GF-D8 (cell line): ENCODE measurements around the gene CASP4.
"Not testable (repeated sequence)": the region's sequence is repeated elsewhere in the genome, so short reads cannot be mapped to it uniquely, and the experiment has no call there.

Experiments used
- DNase-seq: peaks from one replicate; lab custom pipeline; 2025; lab: John Stamatoyannopoulos, UW

CASP4 gene

DNA sequence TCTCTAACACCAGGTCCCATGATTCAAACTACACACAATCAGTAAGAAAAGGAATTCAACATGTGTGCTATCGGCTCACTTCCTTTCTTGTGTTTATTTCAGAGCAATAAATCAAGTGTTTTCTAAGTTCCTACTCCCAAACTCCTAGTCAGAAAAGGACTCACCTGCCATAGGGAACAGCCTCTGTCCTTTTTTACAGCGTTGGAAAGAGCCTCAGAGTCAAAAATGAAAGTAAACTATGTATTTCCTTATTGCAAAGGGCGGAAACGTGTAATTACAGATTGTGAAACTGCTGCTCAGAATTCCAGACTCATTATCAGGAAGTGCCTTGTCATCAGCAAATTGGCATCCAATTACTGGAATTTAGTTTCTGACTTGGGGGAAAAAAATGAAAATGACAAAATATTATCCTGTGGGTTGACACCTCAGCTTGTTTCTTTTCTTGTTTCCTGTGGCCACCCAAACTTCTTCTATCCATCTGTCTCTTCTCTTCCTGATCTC lies at the start of gene CASP4:
Gene CASP4, minus strand, starts transcription at position 220 of the 501 bp plus-strand sequence. Its CDS starts 49 bp downstream, at position 171.
- peak; percentile 99 for DNase-seq

DNA sequence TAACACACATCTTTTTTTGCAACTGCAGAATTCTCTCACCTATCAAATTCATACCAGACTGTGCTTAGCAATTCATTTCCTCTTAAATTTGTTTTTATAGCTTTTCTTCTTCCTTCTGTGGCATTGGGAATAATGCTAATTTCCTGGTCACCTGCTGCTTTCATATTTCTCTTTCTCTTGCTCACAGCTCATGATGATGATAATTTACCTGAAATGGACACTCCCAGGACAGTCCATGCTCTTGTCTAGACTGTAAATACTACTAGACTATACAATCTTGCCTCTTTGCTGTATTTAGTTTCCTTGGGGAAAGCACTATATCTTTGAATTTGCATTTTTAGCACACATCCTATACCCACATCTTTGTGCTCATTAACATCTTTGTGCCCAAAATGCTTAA lies 39.1 kb upstream of the CASP4 start:
- no peak for DNase-seq

DNA sequence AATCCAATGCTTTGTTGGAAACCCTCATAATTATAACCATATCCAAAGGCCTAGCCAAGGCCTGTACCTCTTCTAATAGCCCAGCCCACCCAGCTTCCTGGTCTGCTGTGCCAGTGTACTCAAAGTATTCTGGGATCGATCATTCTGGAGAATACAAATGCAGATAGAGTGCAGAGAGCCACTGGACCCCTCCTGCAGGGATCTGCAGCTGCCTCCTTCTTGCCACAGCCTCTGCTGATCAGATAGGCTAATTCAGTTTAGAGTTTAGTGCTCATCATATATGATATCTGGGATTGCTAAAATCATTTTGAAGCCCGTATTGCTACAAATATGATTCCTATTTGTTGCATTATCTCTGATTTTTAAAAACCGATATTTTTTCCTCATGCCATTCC lies 37.1 kb upstream of the CASP4 start:
- DNase-seq: no peak

DNA sequence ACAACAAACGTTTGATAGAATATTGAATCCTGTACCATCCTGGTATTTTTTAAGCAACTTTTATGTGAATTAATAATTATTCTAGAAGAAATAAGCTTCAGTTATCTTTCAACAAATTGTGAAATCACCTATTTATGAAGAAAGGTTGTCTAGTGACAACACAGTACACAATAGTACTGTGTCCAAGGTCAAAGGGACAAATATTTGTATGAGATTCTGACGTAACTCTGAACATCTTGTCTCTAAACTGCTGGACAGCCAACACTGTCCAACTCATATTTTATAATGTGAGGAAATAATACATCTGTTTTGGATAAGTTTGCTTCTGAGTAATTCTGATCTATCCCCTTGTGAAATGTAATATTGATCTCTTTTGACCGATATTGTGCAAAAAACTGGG lies 35.6 kb upstream of the CASP4 start:
- no peak for DNase-seq

DNA sequence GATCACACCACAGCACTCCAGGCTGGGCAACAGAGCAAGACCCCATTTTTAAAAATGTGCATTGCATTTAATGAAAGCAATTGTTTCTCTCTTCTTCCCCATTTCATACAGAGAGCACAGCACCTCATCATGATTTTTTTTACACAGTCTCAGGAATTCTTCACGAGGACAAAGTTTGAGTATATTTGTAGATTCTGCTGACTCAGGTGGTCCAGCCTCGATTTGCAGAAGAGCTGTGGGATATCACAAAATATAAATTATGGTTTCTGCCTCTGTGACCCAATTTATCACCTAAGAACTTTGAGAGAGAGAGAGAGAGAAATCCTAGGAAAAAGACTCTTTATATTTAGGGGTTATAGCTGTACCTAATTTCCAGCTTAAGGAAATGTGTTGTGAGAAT lies 34.8 kb upstream of the CASP4 start:
- DNase-seq: no peak

DNA sequence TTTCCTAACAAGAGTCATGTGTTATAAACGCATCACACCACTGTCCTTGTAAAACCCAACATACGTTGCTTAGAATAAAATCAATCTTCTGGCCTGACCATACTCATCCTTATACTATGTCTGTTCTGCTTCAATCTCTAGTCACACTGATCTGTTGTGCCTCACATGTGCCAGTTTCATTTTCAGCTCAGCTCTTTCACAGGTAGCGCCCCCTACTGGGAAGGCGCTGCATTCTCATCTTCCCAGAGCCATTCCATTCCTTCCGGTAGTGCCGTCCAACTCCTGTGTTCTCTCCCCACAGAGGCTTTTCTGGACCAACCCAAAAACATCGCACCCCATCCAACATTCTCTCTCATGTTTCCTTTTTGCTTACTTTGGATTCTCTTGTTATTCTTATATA lies 32.4 kb upstream of the CASP4 start:
- no peak for DNase-seq

DNA sequence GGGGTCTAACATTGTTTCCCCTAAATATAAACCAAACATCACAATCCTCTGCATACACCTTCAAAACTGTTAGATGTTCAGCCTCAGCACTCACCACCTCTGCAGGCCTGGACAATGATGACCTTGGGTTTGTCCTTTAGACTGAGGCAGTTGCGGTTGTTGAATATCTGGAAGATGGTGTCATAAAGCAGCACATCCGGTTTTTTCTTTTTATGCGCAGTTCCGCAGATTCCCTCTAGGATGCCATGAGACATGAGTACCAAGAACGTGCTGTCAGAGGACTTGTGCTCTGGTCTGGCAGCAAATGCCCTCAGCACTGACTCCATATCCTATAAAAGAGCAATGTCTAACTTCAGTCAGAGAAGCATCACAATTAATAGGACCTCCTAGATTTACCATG lies 31.8 kb upstream of the CASP4 start:
- no peak for DNase-seq

DNA sequence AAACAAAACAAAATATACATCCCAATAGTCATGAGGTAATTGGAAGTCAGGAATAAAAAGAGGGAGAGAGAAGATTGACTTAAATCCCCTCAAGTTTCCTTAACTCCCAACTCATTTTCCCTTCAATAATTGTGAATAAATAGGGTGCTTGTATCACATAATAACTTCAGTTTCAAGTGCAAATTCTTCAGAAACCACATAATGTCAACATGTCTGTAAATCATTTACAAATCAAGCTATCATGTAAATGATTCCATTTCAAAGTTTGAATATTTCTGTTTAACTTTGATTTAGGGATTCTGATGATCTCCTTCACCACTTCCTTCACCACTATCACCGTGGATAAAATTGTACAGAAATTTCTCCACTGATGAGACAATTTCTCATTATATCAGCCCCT lies 31.3 kb upstream of the CASP4 start:
- DNase-seq: no peak

DNA sequence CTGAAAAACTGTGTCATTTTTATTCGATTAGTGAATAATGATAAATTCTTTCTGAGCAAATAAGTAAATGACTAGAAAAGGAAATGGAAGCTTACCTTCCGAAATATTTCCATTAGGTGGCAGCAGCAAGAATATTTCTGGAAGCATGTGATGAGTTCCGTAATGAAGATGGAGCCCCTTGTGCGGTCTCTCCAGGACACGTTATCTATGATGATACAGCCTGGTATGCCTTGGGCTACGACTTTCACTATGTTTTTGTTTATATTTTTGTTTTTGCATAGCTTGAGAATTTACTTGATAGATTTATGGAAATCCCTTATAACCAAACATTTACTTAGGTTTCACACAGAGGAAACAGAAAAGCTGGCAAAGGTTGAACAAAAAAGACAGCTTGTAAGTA lies 28.9 kb upstream of the CASP4 start:
- DNase-seq: no peak

DNA sequence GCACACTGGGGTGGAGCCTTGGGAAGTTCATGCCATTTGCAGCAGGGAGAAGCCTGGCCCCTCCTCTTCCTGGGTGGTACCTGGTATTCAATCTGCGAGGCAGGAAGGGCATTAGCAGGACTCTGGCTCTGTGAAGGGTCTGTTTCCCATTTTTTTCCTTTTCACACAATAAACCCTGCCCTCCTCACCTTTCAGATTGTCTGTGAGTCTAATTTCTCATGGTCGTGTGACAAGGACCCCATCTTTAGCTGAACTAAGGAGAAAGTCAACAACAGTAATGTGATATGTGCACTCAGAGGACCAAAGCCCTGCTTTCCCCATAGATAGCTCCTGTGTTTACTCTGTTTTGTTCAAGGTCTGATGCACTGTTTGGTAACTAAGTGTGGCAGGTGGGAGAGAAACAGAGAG lies 26.6 kb upstream of the CASP4 start:
- no peak for DNase-seq

DNA sequence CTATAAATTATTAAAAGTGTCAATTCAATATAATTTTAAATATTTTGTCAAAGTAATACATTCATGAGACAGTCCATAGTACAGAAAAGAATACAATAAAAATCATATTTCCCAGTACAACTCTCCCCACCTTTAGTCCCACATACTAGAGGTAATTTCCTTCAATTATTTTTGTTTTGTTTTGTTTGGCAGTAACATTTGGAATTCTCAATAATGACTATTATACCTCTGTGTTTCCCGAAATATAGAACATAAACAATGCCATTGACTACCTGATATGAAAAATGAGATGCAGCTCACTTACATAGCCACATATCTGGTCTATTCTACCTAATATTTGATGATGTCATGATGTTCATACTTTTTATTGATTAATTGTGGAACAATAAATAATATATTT lies 24.4 kb upstream of the CASP4 start:
- no peak for DNase-seq

DNA sequence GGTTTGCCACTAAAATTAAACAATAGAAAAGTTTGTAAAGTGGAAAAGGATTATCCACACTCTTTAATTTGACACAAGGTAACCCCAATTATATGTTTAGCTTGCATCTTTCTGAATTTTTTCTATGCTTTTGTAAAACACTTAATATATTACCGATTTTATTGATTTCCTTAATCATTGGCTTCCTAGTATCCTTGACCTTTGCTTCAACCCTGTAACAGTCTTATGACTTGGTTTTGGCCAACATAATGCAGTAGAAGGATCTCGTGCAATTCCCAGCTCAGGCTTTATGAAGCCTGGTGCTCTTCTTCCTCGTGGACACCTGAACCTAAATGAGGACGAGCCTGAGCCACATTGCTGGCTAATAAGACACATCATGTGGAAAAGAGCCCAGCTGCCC lies 23.6 kb upstream of the CASP4 start:
- DNase-seq: no peak

DNA sequence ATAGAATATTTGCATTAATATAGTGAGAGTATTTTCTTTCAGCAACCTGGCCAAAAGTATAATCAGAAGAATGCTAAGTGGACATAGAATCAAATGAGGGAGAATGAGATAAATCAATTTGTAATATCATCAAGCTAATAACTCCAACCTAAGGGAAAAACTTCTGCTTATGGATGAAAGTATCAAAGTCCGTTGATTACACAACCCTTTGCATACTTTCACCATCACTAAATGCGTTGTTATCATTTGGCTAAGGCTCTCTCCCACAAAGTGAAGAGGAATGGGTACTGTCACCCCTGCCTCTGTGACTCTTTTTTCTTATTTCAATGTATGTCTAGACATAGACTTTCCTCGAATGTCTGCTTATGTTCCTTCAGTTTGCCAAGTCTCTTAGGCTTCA lies 16.4 kb upstream of the CASP4 start:
- DNase-seq: no peak

DNA sequence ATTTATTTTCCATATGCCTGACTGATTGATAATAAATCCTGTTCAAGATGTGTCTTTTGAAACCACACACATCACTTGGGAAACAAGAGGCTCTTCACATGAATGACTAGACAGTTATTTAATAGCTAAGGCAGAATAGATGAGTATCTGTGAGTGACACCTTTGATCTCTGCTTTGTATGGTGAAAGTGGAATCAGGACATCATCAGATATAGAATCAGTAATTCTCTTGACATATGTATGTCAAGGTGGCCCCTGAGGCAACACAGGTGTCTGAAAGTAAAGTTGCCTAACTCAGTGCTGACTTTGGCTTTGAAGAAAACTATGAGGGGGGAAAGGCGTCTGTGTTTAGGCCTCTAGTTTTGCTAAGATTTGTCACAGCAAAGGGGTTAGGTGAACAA lies 11.5 kb upstream of the CASP4 start:
- no peak for DNase-seq

DNA sequence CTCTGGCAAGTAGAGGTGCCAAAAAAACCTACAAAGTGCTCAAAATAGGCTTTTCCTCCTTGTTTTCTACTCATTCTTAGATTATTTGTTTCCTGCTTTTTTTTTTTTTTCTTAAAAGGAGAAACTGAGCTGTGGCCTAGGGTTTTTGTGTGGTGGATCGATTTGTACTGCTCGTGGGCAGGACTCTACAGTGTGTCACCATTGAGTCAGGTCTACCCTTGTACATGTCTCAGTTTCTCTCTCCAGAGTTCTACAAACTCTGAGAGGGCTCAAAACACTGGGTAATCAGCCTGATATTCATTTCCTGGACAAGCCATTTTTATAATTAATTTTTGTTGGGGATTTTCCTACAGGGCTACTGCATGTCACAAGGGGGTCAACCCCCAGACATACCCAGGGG lies 5.2 kb upstream of the CASP4 start:
- DNase-seq: no peak

DNA sequence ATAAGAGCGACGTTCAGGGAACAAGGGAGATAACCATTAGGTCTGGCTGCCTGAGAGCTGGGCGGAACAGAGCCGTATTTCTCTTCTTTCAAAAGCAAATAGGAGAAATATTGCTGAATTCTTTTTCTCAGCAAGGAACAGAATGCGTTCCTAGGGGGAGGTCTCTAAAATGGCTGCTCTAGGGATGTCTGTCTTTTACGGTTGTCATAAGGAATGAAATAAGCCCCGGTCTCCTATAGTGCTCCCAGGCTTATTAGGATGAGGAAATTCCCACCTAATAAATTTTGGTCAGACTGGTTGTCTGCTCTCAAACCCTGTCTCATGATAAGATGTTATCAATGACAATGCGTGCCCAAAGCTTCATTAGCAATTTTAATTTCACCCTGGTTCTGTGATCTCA lies 4.5 kb upstream of the CASP4 start:
- DNase-seq: not testable (repeated sequence)

DNA sequence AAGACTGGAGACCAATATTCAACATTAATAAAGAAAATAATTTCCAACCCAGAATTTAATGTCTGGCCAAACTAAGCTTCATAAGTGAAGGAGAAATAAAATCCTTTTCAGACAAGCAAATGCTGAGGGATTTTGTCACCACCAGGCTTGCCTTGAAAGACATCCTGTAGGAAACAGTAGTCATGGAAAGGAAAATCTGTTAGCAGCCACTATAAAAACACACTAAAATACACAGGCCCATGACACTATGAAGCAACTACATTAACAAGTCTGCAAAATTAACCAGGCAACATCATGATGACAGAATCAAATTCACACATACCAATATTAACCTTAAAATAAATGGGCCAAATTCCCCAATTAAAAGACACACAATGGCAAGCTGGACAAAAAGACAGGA lies 2.4 kb upstream of the CASP4 start:
- DNase-seq: no peak

DNA sequence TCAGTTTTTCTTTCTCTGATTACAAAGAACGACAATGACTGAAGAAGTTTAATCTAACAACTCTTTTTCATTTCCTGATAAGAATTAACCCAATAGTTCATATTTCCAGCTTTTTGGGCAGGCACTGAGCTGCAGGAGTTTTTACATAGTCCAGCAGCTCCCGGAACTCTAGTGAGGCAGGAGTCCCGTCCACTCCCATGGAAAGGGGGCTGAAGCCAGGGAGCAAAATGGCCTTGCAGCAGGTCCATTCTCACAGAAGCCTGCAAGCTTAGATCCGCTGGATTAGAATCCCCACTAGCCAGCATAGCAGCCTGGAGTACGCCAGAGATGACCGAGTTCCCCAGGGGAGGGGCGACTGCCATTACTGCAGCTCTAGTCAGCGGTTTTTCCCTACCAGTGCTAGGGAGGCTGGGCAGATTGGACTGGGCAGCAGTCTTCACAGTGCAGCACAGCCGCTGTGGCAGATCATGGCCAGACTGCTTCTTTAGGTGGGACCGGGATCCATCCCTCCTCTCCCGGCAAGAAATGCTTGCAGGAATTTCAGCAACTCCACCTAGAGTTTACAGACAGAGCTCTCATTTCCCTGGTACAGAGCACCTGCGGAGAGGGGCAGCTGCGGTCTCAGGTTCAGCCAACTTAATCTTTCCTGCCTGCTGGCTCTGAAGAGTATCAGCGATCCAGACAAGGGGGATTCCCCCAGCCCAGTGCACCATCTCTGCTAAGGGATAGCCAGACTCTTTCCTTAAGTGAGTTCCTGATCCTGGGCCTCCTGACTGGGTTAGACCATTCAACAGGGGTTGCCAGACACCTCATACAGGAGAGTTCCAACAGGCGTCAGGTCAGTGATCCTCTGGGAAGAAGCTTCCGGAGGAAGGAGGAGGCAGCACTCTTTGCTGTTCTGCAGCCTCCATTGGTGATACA lies 742 bp upstream of the CASP4 start:
- DNase-seq: no peak

DNA sequence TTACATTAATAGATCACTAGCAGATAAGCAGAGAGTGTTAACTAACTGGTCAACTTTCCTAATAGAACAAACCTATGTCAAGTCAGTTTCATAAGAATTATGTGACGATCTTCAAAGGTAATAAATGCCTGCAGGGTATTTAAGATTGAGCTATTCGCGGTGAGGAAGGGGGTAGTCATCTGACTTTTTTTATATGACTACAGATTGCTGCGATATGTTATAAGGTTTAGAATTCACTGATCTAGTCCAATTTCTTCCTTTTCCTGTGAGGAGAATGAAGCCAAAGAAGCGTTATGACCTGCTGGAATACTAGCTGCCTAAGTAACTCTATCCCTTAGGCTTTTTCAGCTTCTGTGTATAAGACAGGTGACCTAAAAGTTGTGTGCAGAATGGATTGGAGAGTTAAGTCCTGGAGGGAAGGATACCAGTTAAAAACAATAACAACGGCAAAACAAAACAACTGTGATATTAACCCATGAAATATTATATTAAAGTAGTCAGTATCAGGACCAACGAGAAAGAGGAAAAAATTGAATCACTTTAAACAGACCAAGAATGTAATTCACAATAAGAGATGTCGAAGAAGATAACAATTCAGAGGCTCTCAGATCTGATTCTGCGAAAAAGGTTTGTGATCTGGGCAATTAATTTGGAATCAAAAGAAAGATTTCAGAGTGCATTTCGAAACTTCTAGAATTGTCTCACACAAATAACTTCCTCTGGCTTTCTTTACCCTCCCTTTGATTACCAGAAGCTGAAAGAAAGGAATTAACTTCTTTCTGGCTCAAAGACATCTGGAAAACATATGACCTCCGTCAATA lies 630 bp downstream of the CASP4 start:
- DNase-seq: no peak

DNA sequence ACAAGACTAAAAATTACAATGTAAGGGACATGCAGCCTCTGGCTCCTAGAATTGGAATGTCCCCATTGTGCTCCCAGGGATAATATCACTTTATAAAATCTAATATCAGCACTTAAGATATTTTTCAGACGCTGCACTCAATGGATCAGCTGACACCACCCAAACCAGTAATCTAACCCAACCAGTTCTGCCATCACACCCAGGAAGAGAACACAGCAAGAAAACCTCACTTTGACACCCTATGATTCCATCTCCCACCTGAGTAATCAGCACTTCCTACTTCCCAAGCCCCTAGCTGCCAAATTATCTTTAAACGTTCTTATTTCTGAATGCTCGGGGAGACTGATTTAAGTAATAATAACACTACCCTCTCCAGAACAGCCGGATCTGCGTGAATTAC lies 2.6 kb downstream of the CASP4 start:
- DNase-seq: no peak

DNA sequence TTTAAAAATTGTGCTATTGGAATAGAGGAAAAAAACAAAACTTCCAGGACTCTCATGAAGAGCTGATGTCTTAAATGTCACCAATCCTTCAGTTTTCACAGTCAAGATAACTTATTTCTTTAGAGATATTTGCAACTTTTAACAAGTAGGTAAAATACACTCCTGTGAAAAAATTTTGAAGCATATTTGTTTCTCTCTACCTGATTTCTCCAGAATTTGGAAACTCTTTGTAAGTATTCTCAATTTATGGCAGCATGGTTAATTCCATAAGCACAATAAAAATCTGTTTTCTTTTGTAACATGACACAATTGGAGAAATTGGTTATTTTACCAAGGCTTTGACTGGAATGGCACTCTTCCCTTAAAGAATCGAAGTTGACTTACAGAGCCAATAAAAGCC lies 4.1 kb downstream of the CASP4 start:
- no peak for DNase-seq

DNA sequence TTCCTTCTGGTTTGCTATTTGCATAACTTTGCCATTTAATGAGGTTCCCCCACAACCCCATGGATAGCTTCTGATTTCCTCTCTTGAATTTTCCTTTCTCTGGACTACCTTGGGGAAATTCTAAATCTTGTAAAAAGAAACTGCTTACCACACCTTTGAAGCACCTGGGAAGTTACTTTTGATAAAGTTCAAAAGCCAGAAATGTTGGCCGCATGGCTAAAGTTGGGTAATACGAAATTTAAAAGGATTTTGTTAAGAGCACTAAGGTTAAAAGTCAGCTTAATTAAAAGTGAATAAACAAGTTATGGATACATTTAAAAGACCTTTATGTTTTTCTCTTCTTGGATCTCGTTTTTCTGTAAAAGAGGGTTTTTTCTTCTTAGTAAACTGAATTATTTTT lies 5.5 kb downstream of the CASP4 start:
- DNase-seq: no peak

DNA sequence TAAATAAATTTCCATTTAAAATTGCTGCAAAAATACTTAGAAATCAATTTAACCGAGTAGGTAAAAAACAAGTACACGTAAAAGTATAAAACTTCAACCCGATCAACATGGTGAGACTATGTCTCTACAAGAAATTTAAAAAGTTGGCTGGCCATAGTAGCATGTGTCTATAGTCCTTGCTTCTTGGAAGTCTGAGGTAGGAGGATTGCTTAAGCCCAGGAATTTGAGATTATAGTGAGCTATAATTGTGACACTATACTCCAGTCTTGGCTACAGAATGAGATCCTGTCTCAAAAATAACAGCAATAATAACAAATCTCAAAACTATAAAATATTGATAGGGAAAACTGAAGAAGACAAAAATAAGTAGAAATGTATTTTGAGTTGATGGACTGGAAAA lies 11.1 kb downstream of the CASP4 start:
- no peak for DNase-seq
